Measurements from ENCODE around the gene GLCCI1. TPM values are rescaled to one million over a fixed set of nuclear protein-coding genes. Genes with fewer than 3 reads are reported as not detected.

Gene GLCCI1
- total and polyA plus RNA-seq, 10 of the 15 experiments (the other 5 are each of a cell fraction or from before 2014, with no cell fraction given): 12.6 to 92.0 (median 27.6) TPM

DNA sequence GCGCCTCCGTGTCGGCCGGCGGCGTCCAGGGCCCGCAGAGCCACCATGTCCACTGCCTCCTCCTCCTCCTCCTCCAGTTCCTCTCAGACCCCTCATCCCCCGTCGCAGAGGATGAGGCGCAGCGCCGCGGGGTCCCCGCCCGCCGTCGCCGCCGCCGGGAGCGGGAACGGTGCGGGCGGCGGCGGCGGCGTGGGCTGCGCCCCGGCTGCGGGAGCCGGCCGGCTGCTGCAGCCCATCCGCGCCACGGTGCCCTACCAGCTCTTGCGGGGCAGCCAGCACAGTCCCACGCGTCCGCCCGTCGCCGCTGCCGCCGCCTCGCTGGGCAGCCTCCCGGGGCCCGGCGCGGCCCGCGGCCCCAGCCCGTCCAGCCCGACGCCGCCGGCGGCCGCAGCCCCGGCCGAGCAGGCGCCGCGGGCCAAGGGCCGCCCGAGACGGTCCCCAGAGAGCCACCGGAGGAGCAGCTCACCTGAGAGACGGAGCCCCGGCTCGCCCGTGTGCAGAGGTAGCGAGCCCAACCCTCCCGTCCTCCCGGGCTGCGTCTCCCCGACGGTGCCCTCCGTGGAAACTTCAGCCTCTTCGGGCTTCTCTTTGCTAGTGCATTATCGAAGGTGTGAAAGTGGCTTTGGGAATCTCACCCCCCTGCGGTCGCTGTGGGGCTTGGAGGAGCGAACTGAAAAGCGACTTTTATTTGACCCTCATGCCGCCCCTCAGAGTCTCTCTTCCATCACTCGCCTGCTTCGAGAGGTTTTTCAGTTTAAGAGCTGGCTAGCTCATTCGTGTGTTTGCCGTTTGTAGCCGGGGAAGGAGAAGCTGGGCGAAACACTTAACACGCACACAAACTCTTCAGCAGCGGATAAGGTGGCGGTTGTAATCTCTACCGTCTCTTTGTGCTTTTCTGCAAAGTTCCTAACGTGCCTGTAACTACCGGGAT lies 975 bp downstream of the GLCCI1 start (continued):
- TF ChIP-seq, protein P1, sequence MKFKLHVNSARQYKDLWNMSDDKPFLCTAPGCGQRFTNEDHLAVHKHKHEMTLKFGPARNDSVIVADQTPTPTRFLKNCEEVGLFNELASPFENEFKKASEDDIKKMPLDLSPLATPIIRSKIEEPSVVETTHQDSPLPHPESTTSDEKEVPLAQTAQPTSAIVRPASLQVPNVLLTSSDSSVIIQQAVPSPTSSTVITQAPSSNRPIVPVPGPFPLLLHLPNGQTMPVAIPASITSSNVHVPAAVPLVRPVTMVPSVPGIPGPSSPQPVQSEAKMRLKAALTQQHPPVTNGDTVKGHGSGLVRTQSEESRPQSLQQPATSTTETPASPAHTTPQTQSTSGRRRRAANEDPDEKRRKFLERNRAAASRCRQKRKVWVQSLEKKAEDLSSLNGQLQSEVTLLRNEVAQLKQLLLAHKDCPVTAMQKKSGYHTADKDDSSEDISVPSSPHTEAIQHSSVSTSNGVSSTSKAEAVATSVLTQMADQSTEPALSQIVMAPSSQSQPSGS (IDR thresholded peaks at IDR 0.05; ENCODE audit: low read length): peak; percentile 51; the same call in 1 of the 2 replicates
- TF ChIP-seq KDM1A (IDR thresholded peaks at IDR 0.05; ENCODE audit: borderline replicate concordance) (no peak), ZNF207 (IDR thresholded peaks at IDR 0.05; ENCODE audit: borderline replicate concordance) (0 out of 2 replicates have a peak, but pooled peaks have one; percentile 22), TAF1 (IDR thresholded peaks at IDR 0.05; ENCODE audit: borderline replicate concordance, low read depth, low read length) (peak; percentile 67; the same call in 1 of the 2 replicates), IKZF1 (conservative IDR thresholded peaks at IDR 0.05) (peak; percentile 52), RAD51 (IDR thresholded peaks at IDR 0.05) (no peak), MXI1 (IDR thresholded peaks at IDR 0.05; ENCODE audit: low read depth, low read length) (peak; percentile 41; the same call in 1 of the 2 replicates), MYB (IDR thresholded peaks at IDR 0.05; ENCODE audit: borderline replicate concordance, low read depth, low read length) (no peak), RUNX3 (IDR thresholded peaks at IDR 0.05; ENCODE audit: low read length) (peak; percentile 57), SIX5 (IDR thresholded peaks at IDR 0.05; ENCODE audit: low read depth, low read length, severe bottlenecking) (no peak), SMAD1 (IDR thresholded peaks at IDR 0.05; ENCODE audit: low read depth, partially characterized antibody) (no peak), ZBED1 (IDR thresholded peaks at IDR 0.05; ENCODE audit: borderline replicate concordance) (peak; percentile 44; the same call in 1 of the 2 replicates), SMAD5 (IDR thresholded peaks at IDR 0.05; ENCODE audit: low read depth) (peak; percentile 49), MTA3 (IDR thresholded peaks at IDR 0.05; ENCODE audit: borderline replicate concordance, low read length) (peak; percentile 41; the same call in 1 of the 2 replicates), CUX1 (IDR thresholded peaks at IDR 0.05; ENCODE audit: insufficient replicate concordance, low read depth, low read length) (no peak), RAD21 (IDR thresholded peaks at IDR 0.05; ENCODE audit: insufficient read depth, low read depth, low read length) (no peak), POLR2AphosphoS2 (IDR thresholded peaks at IDR 0.05; ENCODE audit: low read depth, low read length) (peak; percentile 40; the same call in 1 of the 2 replicates)
- TF ChIP-seq, protein P2, sequence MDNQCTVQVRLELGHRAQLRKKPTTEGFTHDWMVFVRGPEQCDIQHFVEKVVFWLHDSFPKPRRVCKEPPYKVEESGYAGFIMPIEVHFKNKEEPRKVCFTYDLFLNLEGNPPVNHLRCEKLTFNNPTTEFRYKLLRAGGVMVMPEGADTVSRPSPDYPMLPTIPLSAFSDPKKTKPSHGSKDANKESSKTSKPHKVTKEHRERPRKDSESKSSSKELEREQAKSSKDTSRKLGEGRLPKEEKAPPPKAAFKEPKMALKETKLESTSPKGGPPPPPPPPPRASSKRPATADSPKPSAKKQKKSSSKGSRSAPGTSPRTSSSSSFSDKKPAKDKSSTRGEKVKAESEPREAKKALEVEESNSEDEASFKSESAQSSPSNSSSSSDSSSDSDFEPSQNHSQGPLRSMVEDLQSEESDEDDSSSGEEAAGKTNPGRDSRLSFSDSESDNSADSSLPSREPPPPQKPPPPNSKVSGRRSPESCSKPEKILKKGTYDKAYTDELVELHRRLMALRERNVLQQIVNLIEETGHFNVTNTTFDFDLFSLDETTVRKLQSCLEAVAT (IDR thresholded peaks at IDR 0.05): peak; percentile 87
